Dermis microvascular lymphatic vessel endothelial cell (primary cell): Measurements from ENCODE around the gene DAP. TPM values are rescaled to one million over a fixed set of nuclear protein-coding genes. Genes with fewer than 3 reads are reported as not detected.
A peak's percentile ranks its signal among the peaks of the same experiment; 100 is the strongest.

Experiments
- DNase-seq, 2 donors: peaks; one replicate each; pipeline versions ENCODE4 v3.0.0 to v3.0.0-alpha.2; 2010; ENCODE audit warnings: low read depth in 2 of 2
- total RNA-seq: library from RNA; depleted of rRNA; stranded (reverse); fragments of >200 nt; gene quantifications from 2 replicates; pipeline ENCODE4 v1.2.1, GENCODE V29; 2014

Gene DAP
- total RNA-seq, 1 donor from 2014 or later = 16.3 TPM

- no peak for DNase-seq
These were observed 181 bp downstream of the DAP start for GRCh38 chr5:10760921-10761184.

GRCh38 chr5:10760096-10760920, 726 bp downstream of the DAP start:
- DNase-seq = peak; percentile 6 to 70

- no peak for DNase-seq
These were observed 1.9 kb downstream of the DAP start for GRCh38 chr5:10759111-10759510.

GRCh38 chr5:10757922-10758555, 3.0 kb downstream of the DAP start:
- no peak for DNase-seq

- no peak for DNase-seq
These were observed 4.0 kb downstream of the DAP start for GRCh38 chr5:10757043-10757442.

GRCh38 chr5:10756549-10756948, 4.5 kb downstream of the DAP start:
- no peak for DNase-seq

- DNase-seq = no peak
These were observed 7.9 kb downstream of the DAP start for GRCh38 chr5:10753178-10753577.

GRCh38 chr5:10752451-10752850, 8.6 kb downstream of the DAP start:
- DNase-seq = no peak

- DNase-seq = no peak
These were observed 10.1 kb downstream of the DAP start for GRCh38 chr5:10750909-10751308.

GRCh38 chr5:10747678-10748622, 13.1 kb downstream of the DAP start:
- DNase-seq = no peak

GRCh38 chr5:10746711-10747110, 14.3 kb downstream of the DAP start:
- DNase-seq = no peak

GRCh38 chr5:10745133-10745532, 15.9 kb downstream of the DAP start:
- no peak for DNase-seq

- DNase-seq = no peak
These were observed 16.4 kb downstream of the DAP start for GRCh38 chr5:10744681-10745080.

GRCh38 chr5:10743951-10744350, 17.1 kb downstream of the DAP start:
- DNase-seq = no peak

- no peak for DNase-seq
These were observed 17.5 kb downstream of the DAP start for GRCh38 chr5:10743526-10743925.

- no peak for DNase-seq
These were observed 19.4 kb downstream of the DAP start for GRCh38 chr5:10741661-10742060.

- DNase-seq = no peak
These were observed 20.6 kb downstream of the DAP start for GRCh38 chr5:10740384-10740783.

GRCh38 chr5:10737880-10738279, 23.2 kb downstream of the DAP start:
- DNase-seq = no peak

- DNase-seq = no peak
These were observed 24.2 kb downstream of the DAP start for GRCh38 chr5:10736808-10737207.

- DNase-seq = no peak
These were observed 24.7 kb downstream of the DAP start for GRCh38 chr5:10736354-10736753.

- no peak for DNase-seq
These were observed 25.3 kb downstream of the DAP start for GRCh38 chr5:10735569-10736276.
